Measurements from ENCODE around the gene ENO2.
"Not testable (repeated sequence)": the region's sequence is repeated elsewhere in the genome, so short reads cannot be mapped to it uniquely, and the experiment has no call there.

Gene ENO2

DNA sequence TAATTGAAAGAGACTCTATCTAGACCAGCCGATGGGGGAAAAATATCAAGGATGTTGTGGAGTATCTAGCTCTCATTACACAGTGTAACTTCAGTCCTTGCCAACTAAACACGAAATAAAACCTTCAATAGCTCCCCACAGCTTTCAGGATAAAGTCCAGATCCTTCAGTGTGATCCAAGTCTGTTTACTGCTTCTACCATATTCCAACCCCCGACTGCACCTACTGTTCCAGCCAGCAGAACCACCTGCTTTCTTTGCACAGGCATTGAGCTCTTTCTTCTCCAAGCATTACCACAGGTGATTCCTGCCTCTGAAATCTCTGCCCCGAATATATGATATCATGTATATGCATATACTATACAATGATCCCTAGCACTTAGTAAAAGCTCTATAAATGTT, 11.9 kb upstream of the ENO2 start:
- DNase-seq (ENCODE audit: low read depth): no peak
- TF ChIP-seq, protein P1, sequence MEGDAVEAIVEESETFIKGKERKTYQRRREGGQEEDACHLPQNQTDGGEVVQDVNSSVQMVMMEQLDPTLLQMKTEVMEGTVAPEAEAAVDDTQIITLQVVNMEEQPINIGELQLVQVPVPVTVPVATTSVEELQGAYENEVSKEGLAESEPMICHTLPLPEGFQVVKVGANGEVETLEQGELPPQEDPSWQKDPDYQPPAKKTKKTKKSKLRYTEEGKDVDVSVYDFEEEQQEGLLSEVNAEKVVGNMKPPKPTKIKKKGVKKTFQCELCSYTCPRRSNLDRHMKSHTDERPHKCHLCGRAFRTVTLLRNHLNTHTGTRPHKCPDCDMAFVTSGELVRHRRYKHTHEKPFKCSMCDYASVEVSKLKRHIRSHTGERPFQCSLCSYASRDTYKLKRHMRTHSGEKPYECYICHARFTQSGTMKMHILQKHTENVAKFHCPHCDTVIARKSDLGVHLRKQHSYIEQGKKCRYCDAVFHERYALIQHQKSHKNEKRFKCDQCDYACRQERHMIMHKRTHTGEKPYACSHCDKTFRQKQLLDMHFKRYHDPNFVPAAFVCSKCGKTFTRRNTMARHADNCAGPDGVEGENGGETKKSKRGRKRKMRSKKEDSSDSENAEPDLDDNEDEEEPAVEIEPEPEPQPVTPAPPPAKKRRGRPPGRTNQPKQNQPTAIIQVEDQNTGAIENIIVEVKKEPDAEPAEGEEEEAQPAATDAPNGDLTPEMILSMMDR (IDR thresholded peaks at IDR 0.05; ENCODE audit: low read depth, low read length, missing control alignments): no peak
- in situ Hi-C loops (cut with HindIII; ENCODE audit: low sequenced_read_pairs): no loop called here
- H3K4me3 ChIP-seq (ENCODE audit: low read depth, low read length): no peak overlapping the region

DNA sequence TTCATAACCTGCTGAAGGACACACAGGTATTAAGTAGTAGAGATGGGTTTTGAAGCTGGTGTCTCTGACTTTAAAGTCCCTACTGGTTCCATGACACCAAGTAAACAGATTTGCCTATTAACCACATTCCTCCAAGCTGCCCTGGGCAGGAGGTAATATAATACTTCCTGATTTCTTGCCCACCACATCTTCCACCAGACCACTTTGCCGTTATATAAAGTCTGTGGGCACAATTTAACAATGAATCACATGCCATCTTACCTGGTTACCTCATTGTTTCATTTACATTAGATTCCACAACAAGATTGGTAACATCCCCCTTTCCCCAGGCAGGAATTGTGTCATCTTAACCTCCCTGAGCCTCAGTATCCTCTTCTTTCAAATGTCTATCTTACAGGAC, 10.7 kb upstream of the ENO2 start:
- no peak for DNase-seq (ENCODE audit: low read depth)
- in situ Hi-C loops (cut with HindIII; ENCODE audit: low sequenced_read_pairs): no loop called here
- no peak overlapping the region for H3K4me3 ChIP-seq (ENCODE audit: low read depth, low read length)
- TF ChIP-seq, protein P1 (IDR thresholded peaks at IDR 0.05; ENCODE audit: low read depth, low read length, missing control alignments): no peak

DNA sequence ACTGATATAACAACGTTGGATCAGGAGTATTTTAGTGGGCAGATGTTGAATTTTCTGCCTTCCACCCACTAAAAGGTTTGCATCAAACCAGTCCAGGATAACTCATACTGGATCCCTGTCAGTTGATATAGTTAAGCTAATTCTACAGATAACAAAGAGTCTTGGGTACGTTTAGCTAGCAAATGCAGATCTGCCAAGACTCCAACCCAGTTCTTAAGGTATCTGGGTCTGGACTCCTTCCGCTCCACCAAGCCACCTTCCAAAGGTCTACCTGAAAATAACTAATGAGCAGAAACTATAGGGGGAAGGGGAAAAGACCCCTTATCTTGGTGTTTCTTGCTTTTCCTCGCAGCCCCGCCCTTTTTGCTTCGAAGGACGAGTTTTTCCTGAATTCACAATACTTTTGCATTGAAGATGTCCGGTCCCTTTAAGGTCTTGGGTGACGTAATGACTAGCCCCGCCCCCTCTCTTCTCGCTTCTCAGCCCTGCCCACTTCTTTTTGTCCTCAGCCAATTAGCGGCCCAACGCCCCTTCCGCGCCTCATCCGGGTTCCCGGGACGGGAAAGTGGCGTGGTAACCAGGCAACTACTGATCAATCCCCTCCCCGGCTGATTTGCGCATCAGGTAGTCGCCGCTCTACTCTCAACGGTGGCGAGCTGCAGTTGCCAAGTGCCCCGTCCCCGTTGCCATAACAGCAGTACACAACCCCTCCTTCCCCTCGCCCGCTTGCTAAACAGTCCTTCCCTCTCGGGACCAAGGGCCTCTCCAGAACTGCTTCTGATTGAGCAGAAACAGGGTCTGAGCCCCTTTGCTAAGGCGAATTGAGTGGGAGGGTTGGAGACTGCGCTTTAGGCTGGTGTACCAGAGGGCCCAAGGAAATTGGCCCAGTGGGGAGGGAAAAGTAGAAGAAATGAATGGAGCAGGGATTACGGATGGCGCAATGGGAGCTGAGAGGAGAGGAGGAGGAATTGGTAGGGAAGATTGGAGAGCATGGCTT, 9.8 kb upstream of the ENO2 start, which contains the start of gene LRRC23:
TSS of gene LRRC23 (plus strand) at position 543 of the 997 bp plus-strand sequence. CDS start 812 bp downstream, outside the sequence.
- peak; percentile 92 for DNase-seq (ENCODE audit: low read depth)
- peak within 1 kb of the TSS; percentile 58 for H3K4me3 ChIP-seq (ENCODE audit: low read depth, low read length)
- TF ChIP-seq, protein P1 (IDR thresholded peaks at IDR 0.05; ENCODE audit: low read depth, low read length, missing control alignments): no peak
- in situ Hi-C loops (cut with HindIII; ENCODE audit: low sequenced_read_pairs): no loop called here

DNA sequence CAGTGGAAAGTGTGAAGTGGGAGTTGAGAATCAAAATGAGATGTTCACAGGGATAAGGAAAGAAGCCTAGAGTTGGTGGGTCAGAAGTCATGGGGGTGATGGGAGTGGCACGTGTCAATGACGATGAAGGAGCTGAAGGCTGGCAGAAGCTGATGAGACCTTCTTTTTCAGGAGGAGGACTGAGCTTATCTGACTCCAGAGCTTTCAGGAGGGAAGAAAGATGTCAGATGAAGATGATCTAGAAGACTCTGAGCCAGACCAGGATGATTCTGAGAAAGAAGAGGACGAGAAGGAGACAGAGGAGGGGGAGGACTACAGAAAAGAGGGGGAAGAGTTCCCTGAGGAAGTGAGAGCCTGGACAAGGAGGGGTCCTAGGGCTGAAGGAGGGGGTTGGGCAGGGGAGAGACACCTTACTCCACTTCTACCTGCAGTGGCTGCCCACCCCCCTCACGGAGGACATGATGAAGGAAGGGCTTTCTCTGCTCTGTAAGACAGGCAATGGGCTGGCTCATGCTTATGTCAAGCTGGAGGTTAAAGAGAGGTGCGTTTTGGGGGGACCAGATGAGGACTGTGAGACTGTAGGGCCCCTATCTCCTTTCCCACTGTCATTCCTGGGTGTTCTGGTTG, 8.9 kb upstream of the ENO2 start:
- no peak for DNase-seq (ENCODE audit: low read depth)
- in situ Hi-C loops (cut with HindIII; ENCODE audit: low sequenced_read_pairs): no loop called here
- H3K4me3 ChIP-seq (ENCODE audit: low read depth, low read length): peak overlapping the region; percentile 58
- TF ChIP-seq, protein P1 (IDR thresholded peaks at IDR 0.05; ENCODE audit: low read depth, low read length, missing control alignments): no peak

GRCh38 chr12:6908141-6908540, 6.2 kb upstream of the ENO2 start:
- H3K4me3 ChIP-seq (ENCODE audit: low read depth, low read length); in situ Hi-C loops (cut with HindIII; ENCODE audit: low sequenced_read_pairs); DNase-seq (ENCODE audit: low read depth): not testable (repeated sequence)

DNA sequence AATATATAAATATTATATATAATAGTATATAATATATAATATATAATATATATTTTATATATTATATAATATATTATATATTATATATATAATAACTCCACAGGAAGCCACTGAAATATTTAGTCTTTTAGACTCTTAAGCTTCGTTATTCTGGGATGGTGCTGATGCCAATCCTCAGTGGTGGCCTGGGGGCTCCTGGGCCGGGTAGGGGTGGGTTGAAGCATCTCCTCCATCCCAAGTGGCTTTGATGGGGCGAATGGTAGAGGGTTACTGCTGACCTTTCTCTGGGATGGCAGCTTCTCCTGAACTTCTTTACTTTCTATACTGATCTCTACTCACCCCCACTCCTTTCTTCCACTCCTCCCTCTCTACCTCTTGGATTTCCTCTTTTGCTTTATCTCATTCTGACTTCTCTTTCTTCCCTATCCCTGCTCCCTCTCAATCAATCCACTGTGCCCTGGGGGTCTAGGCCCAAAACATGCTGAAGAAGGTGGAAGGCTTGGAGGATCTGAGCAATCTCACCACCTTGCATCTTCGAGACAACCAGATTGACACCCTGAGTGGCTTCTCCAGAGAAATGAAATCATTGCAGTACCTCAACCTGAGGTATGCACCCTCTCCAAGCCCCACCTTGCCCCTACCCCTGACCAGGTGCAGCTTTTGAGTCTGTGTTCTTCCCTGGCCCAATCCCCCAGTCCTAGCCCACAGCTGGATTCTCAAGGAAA, 4.8 kb upstream of the ENO2 start:
- no peak for DNase-seq (ENCODE audit: low read depth)
- in situ Hi-C loops (cut with HindIII; ENCODE audit: low sequenced_read_pairs): no loop called here
- no peak overlapping the region for H3K4me3 ChIP-seq (ENCODE audit: low read depth, low read length)
- TF ChIP-seq, protein P1 (IDR thresholded peaks at IDR 0.05; ENCODE audit: low read depth, low read length, missing control alignments): no peak

Measured in astrocyte of the cerebellum (primary cell).